Heart left ventricle (tissue), 13 donors: Measurements from ENCODE around the gene DGKE.

Source experiments
- POLR2A ChIP-seq, 2 donors: fragments of 450-650 bp; IDR thresholded peaks; one replicate each; pipeline ENCODE4 v1.6.1; 2017; ENCODE audit warnings: antibody characterized with exemption in 2 of 2, mild to moderate bottlenecking in 2 of 2, moderate library complexity in 2 of 2
- TF ChIP-seq, protein P1 (sequence below), 12 donors: fragments of 200-600 bp; sonication (generic) in 4 of 12; IDR thresholded peaks; one replicate each; pipeline versions ENCODE4 v1.5.0 to v1.8.0; 2018 to 2022; ENCODE audit warnings: antibody characterized with exemption in 12 of 12, mild to moderate bottlenecking in 5 of 12
- donor health status: ischemic (EF 13 %, LVEDD 7.1; RV severe dilation, severe dysfunction).
- donor health status: DM: no; HTN: yes; CAD: no.
- donor health status: DM: no; HTN: no; CAD: no.
- donor health status: ischemic (EF 25% LVEDD 6.9; RV normal size, moderate dysfunction).
- donor health status: ischemic (EF 25% LVEDD 5.7; RV mildly dilated, moderate dysfunction).
- donor health status: ischemic (EF 35%, LVEDD 5.7; RV mildly dilated, moderate dysfunction).
- donor health status: nonischemic (EF 11% LVEDD 7.7; RV severe dilation, severe dysfunction).
- donor health status: DM: yes; HTN: yes; CAD: no.
- donor health status: PGD.
- donor health status: ischemic (EF 29% LVEDD 5.4; RV normal size, mild dysfunction).
- donor health status: nonischemic (EF 23%, LVEDD 6.1; RV moderate dilation, normal function).

DNA sequence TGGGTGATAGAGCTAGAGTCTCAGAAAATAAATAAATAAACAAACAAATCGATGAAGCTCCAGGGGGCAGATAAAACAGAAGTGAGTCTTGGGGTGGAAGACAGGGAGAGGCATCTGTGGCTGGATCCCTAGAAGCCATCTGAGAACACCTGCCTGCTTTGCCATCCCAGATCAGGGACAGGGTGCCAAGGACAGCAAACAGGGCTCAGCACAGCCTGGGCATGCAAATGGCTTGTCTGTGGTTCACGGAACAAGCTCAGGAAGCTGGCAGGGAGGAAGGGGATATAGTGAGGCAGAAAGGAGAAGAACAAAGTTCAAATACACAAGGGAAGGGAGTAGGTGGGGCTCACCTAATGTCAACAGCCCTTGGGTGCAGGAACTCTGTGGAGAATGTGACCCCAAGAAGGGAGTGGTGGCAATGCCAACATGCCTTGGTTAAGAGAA, 52.4 kb downstream of the DGKE start:
- TF ChIP-seq, protein P1, sequence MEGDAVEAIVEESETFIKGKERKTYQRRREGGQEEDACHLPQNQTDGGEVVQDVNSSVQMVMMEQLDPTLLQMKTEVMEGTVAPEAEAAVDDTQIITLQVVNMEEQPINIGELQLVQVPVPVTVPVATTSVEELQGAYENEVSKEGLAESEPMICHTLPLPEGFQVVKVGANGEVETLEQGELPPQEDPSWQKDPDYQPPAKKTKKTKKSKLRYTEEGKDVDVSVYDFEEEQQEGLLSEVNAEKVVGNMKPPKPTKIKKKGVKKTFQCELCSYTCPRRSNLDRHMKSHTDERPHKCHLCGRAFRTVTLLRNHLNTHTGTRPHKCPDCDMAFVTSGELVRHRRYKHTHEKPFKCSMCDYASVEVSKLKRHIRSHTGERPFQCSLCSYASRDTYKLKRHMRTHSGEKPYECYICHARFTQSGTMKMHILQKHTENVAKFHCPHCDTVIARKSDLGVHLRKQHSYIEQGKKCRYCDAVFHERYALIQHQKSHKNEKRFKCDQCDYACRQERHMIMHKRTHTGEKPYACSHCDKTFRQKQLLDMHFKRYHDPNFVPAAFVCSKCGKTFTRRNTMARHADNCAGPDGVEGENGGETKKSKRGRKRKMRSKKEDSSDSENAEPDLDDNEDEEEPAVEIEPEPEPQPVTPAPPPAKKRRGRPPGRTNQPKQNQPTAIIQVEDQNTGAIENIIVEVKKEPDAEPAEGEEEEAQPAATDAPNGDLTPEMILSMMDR (IDR thresholded peaks at IDR 0.05), result no peak
- no peak for TF ChIP-seq POLR2A (IDR thresholded peaks at IDR 0.05)
